Measurements from ENCODE around the gene RPS2.

Gene RPS2

GRCh38 chr16:1946495-1947368 lies 17.9 kb downstream of the RPS2 start:
- DNase-seq (ENCODE audit: low spot score), result no peak
- no peak for TF ChIP-seq CTCF (IDR thresholded peaks at IDR 0.05; ENCODE audit: extremely low read depth, missing control alignments)

- no peak for TF ChIP-seq CTCF (IDR thresholded peaks at IDR 0.05; ENCODE audit: extremely low read depth, missing control alignments)
- no peak for DNase-seq (ENCODE audit: low spot score)
Measured at GRCh38 chr16:1945559-1946391, 18.9 kb downstream of the RPS2 start.

- TF ChIP-seq CTCF (IDR thresholded peaks at IDR 0.05; ENCODE audit: extremely low read depth, missing control alignments), result no peak
- no peak for DNase-seq (ENCODE audit: low spot score)
Measured at GRCh38 chr16:1944612-1945199, 19.9 kb downstream of the RPS2 start.

GRCh38 chr16:1942810-1943726 lies 21.6 kb downstream of the RPS2 start, which contains the start of gene MSRB1:
Gene MSRB1 (minus strand): TSS chr16:1943199. CDS start chr16:1943156, 43 bp downstream.
- TF ChIP-seq CTCF (IDR thresholded peaks at IDR 0.05; ENCODE audit: extremely low read depth, missing control alignments), result no peak
- peak; percentile 100 for DNase-seq (ENCODE audit: low spot score)

GRCh38 chr16:1942047-1942809 lies 22.4 kb downstream of the RPS2 start:
- TF ChIP-seq CTCF (IDR thresholded peaks at IDR 0.05; ENCODE audit: extremely low read depth, missing control alignments), result no peak

More at GRCh38 chr16:1942047-1942809, 22.4 kb downstream of the RPS2 start:
- DNase-seq (ENCODE audit: low spot score), result no peak

All from GM20000 (cell line).